Left forelimb (tissue), 1 donor: ENCODE results near the gene PALLD.
"Not testable (repeated sequence)": the region's sequence is repeated elsewhere in the genome, so short reads cannot be mapped to it uniquely, and the experiment has no call there.

Experiments
- DNase-seq: peaks from one replicate; pipeline ENCODE4 v3.0.0-alpha.2; 2018; ENCODE audit warnings: low spot score

PALLD gene

DNA sequence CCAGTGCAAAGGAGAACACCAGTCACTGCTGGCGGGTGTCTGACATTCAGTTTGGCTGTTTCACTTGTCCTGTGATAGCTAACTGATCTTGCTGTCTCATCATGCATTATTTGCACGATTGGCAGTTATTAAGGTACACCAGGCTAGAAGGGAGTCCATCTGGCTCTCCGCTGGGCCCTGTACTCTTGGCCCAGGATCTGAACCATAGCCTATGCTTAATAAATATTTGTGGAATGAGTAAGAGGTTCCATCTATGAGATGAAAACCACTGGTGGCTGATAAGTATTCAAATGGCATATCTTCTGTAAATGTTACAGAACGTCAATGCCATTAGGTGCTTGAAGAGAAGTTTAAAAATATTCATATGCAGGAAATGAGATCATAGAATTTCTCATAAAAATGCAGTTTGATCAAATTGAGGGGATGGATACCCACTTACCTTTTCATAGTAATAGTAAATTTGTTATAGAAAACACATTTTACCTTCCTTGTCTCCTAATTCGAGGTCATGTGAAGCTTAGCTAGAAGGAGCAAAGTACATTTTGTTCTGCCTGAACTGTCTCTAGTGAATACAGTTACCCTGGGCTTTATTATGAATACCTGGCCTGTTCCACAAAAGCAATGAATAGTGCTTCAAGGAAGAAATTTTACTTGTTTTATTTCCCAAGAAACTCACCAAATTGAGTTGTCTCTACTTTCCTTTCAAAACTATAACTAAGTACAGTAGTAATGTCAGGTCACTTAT lies 299.7 kb downstream of the PALLD start:
- no peak for DNase-seq

- DNase-seq = no peak
Measured at GRCh38 chr4:168797194-168797593, 300.3 kb downstream of the PALLD start.

GRCh38 chr4:168797738-168798375 lies 301.0 kb downstream of the PALLD start:
- no peak for DNase-seq

- no peak for DNase-seq
Measured at GRCh38 chr4:168800926-168801325, 304.1 kb downstream of the PALLD start.

DNA sequence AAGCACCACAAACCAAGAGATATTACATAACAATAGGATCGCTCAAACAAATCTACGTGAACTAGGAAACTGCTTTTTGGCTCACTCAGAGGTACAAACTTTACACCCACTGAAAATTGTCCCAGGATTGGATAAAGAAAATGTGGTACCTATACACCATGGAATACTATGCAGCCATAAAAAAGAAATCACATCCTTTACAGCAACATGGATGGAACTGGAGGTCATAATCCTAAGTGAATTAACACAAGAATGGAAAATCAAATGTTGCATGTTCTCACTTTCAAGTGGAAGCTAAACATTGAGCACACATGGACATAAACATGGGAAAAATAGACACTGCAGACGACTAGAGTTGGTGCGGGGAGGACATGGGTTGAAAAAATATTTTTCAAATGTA lies 305.4 kb downstream of the PALLD start:
- no peak for DNase-seq

DNA sequence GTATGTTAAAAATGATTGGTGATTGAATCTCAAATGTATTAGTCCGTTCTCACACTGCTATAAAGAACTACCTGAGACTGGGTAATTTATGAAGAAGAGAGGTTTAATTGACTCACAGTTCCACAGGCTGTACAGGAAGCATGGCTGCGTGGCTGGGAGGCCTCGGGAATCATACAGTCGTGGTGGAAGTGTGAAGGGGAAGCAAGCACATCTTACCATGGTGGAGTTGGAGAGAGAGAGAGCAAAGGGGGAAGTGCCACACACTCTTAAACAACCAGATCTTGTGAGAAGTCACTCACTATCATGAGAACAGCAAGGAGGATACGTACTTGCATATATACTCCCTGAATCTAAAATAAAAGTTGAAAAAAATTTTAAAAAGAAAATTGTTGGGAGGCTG lies 306.2 kb downstream of the PALLD start:
- DNase-seq = not testable (repeated sequence)

DNA sequence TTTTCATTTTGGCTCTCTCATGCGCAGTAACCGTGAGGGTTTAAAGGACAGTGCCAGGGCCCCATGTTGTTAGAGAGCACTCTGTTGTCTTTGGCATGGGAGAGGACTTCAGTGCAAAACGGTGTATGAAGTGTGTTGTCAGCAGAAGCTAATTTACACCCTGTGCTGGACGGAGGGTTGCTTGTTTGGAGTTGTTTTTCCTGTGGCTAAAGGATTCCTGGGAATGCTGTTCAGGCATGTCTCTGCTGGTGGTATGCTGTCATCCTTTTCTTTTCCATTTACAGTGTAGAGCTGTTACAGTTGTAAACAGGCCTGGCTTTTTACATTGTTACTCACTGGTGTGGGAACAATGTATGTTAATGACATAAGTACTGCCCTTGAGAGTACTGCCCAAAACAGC lies 306.9 kb downstream of the PALLD start:
- no peak for DNase-seq

DNA sequence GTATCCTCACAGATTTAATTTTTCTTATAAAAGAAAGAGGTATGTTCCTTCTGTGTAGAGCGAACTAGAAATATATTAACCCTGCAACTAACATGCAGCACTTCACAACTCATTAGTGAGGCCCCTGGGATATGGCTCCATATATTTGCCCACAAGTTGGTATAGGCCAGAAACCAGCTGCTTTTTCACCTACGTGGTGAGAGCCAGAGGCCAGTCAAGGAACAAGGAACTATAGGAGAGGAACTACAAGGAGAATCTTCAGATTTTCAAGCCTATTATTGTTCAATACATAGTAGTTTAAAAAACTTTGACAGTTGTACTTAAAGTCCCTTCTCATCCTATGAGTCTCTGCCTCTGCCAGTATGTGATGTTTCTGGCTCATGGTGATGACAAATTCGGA lies 307.3 kb downstream of the PALLD start:
- no peak for DNase-seq

DNA sequence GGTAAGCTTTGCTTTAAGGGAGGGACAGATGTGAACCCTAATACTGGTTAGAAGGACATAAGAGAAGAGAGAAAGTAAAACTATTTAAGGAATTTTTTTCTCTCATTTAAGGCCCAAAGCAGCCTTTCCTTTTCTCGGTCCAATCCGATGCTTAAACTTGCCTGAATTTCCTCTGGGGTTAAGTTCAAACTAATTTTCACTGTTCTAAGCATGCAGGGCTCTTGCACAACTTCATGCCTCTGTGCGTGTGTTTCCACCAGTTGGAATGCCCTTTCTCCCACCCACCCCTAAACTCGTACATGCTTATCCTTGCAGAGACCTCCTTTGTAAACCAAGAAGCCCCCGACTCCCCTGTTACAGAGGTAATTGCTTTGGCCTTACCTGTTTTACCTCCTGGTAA lies 308.5 kb downstream of the PALLD start:
- no peak for DNase-seq

GRCh38 chr4:168806247-168806646 lies 309.4 kb downstream of the PALLD start:
- DNase-seq = not testable (repeated sequence)

GRCh38 chr4:168811207-168811606 lies 314.4 kb downstream of the PALLD start:
- no peak for DNase-seq

DNA sequence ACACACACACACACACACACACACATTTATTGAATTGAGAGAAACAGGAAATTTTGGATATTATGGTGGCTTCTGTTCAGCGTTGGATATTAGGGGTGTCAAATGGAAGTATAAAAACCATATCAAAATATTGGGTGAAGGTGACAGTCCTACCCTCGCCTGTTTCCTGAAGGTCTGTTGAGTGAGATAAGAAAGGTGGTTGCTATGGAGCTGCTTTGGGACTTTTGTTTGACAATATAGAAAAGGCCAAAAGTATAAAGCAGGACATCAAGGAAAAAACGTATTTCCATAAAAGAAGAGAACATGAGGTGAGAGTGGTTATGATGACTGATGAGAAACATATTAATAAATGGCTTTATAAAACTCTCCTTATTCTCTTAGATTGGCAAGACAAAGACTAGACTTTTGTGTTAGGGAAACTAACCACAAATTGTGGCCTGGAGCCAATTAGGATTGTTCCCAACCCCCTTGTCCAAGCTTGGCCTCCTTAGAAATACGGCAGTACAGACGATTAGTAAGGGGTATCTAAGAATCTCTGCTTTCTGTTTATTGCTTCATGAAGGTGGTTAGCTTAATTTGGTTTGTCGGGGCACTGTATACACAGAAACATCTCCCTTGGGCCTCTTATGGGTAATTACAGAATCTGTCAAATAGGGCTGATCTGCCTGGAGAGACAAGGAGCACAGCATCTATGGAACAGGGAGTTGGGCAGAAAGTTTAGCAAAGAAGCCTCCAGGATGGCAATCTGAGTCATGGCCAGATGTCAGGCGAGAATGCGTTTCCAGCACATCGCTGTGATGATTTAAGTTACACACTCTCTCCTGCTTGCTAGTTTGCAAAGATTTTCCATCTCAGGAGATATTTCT lies 315.2 kb downstream of the PALLD start:
- DNase-seq = no peak

- no peak for DNase-seq
Measured at GRCh38 chr4:168812806-168813205, 316.0 kb downstream of the PALLD start.

DNA sequence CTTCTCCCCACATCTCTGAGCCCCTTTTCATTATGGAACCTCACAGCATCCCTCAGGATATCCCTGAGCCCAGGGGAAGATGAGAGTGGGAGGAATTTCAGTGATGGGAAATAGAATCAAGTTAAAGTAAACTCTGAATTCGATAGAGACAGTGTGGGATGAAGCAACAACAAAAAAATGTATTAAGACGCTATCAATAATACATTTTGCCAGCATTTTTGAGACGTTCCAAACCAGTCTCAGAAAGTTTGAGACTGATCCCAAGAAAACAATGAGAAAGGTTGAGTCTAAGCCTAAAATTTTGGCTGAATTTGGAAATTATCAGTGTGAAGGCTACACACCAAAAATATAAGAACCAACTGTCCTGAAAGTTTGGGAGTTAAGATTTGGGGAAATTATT lies 317.0 kb downstream of the PALLD start:
- DNase-seq = no peak

- no peak for DNase-seq
Measured at GRCh38 chr4:168815379-168816345, 318.8 kb downstream of the PALLD start.

GRCh38 chr4:168817370-168817769 lies 320.5 kb downstream of the PALLD start:
- DNase-seq = no peak

DNA sequence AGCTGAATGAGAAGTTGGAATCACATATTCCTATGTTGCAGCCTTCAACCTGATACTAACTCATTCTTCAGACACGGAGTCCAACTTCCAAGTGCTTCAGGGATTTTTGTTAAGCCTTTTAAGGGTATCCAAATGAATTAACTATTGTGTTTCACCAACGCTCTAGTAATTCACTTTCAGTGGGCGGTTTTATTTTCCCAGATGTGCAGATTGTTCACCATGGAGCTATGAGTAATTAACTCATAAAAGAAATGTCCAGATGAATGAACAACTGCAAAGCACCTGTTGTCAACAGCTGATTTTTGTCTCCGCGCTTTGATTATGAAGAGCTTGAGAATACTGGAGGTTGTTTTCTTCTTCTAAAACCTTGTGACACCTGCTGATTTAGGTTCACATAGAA lies 325.6 kb downstream of the PALLD start:
- DNase-seq = no peak

- DNase-seq = no peak
Measured at GRCh38 chr4:168825975-168826374, 329.1 kb downstream of the PALLD start.

- DNase-seq = no peak
Measured at GRCh38 chr4:168826620-168827019, 329.8 kb downstream of the PALLD start.

DNA sequence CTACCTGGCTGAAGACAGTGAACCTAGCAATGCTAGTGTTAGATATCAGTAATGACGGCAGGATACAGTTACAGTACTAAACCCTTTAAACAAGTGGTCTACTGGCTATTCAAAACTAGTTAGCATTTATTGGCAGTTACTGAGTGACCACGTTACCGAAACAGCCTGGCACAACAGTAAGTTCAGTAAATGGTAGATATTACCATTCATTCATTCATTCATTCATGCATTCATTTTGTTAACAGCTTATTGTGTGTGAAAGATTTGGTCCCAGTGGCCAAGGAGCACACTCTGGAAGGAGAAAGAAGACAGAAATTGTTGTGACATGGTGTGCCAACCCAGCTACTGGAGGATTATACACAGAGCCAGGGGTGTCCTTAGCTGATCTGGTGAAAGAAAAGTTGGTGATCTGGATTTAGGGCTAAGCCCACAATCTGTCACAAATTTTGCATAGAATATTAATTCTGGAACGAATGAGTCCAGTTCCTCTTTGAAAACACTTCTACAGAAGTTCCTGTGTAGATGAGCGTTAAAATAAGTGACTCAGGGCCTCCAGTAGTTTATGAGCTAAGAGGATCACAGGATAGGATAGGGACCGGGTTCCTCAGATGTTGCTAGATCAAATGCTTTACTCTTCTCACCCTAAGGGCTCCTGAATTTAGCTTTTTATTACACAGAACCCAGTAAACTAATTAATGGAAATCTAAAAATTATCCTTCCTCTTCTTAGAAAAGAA lies 334.1 kb downstream of the PALLD start:
- DNase-seq = no peak

- no peak for DNase-seq
Measured at GRCh38 chr4:168831585-168831918, 334.7 kb downstream of the PALLD start.
